Astrocyte (in vitro differentiated cells and primary cell): ENCODE data around the gene CDK3. TPM values are rescaled to one million over a fixed set of nuclear protein-coding genes. Genes with fewer than 3 reads are reported as not detected.
A peak's percentile ranks its signal among the peaks of the same experiment; 100 is the strongest.

Source experiments
- DNase-seq: peaks from one replicate; pipeline ENCODE4 v3.0.0-alpha.2; 2010; ENCODE audit warnings: low read depth
- FAIRE-seq: peaks from 2 replicates; lab custom pipeline; 2011; peaks lifted over from hg19 to GRCh38; lab: Jason Lieb, UNC
- H2AFZ ChIP-seq: 2 replicates; pipeline ENCODE4 v1.6.0; 2012; ENCODE audit warnings: low read depth, low read length, inconsistent platforms
- H3K27ac ChIP-seq: 2 replicates; pipeline ENCODE4 v1.5.1; 2011; ENCODE audit warnings: low read depth, low read length, inconsistent platforms
- H3K27me3 ChIP-seq: 2 replicates; pipeline ENCODE4 v1.6.0; 2011; ENCODE audit warnings: low read length, inconsistent platforms; ENCODE audit not compliant: insufficient read depth
- H3K36me3 ChIP-seq: 2 replicates; pipeline ENCODE4 v1.5.1; 2011; ENCODE audit warnings: low read length, inconsistent platforms; ENCODE audit not compliant: insufficient read depth
- H3K4me1 ChIP-seq: 2 replicates; pipeline ENCODE4 v1.5.1; 2011; ENCODE audit warnings: low read length, inconsistent platforms; ENCODE audit not compliant: insufficient read depth
- H3K4me2 ChIP-seq: 2 replicates; pipeline ENCODE4 v1.6.0; 2012; ENCODE audit warnings: low read length, inconsistent platforms
- H3K4me3 ChIP-seq: 2 replicates; pipeline ENCODE4 v1.5.1; 2011; ENCODE audit warnings: low read depth, mild to moderate bottlenecking, low read length, inconsistent platforms; ENCODE audit not compliant: insufficient read depth
- H3K79me2 ChIP-seq: 2 replicates; pipeline ENCODE4 v1.6.0; 2012; ENCODE audit warnings: mild to moderate bottlenecking, low read length, inconsistent platforms; ENCODE audit not compliant: insufficient read depth
- H3K9ac ChIP-seq: 2 replicates; pipeline ENCODE4 v1.6.0; 2012; ENCODE audit warnings: mild to moderate bottlenecking, low read length, inconsistent platforms
- H3K9me3 ChIP-seq: 2 replicates; pipeline ENCODE4 v1.5.1; 2012; ENCODE audit warnings: low read depth, mild to moderate bottlenecking, low read length, inconsistent platforms; ENCODE audit not compliant: insufficient read depth
- H4K20me1 ChIP-seq: 2 replicates; pipeline ENCODE4 v1.6.0; 2012; ENCODE audit warnings: low read length, inconsistent platforms; ENCODE audit not compliant: insufficient read depth
- H3K27ac Mint-ChIP-seq: one replicate; pipeline ENCODE4 v1.8.0; 2021; ENCODE audit warnings: mild to moderate bottlenecking, mixed read lengths; ENCODE audit not compliant: unreplicated experiment
- H3K27me3 Mint-ChIP-seq: one replicate; pipeline ENCODE4 v1.8.0; 2021; ENCODE audit warnings: low read depth, mixed read lengths; ENCODE audit not compliant: unreplicated experiment
- H3K36me3 Mint-ChIP-seq: one replicate; pipeline ENCODE4 v1.8.0; 2021; ENCODE audit warnings: low read depth, mixed read lengths; ENCODE audit not compliant: unreplicated experiment
- H3K4me1 Mint-ChIP-seq: one replicate; pipeline ENCODE4 v1.8.0; 2021; ENCODE audit warnings: low read depth, mixed read lengths; ENCODE audit not compliant: unreplicated experiment
- H3K4me3 Mint-ChIP-seq: one replicate; pipeline ENCODE4 v1.8.0; 2021; ENCODE audit warnings: mild to moderate bottlenecking, moderate library complexity, mixed read lengths; ENCODE audit not compliant: unreplicated experiment
- H3K9me3 Mint-ChIP-seq: one replicate; pipeline ENCODE4 v1.8.0; 2021; ENCODE audit warnings: mild to moderate bottlenecking, mixed read lengths; ENCODE audit not compliant: unreplicated experiment
- EZH2 ChIP-seq: IDR thresholded peaks from 2 replicates; pipeline ENCODE4 v1.6.1; 2012; ENCODE audit warnings: mild to moderate bottlenecking, low read length, inconsistent platforms; ENCODE audit not compliant: insufficient read depth
- total RNA-seq: library from RNA; stranded (reverse); gene quantifications from 2 replicates; pipeline ENCODE4 v1.2.1, GENCODE V29; 2021
- TF ChIP-seq, protein P1 (sequence below): IDR thresholded peaks from 2 replicates; pipeline ENCODE4 v1.5.1; 2011; ENCODE audit warnings: low read depth, mild to moderate bottlenecking, inconsistent platforms, low read length, moderate library complexity; ENCODE audit not compliant: insufficient read depth

The CDK3 gene
- total RNA-seq, 1 donor from 2014 or later = 5.0 TPM

DNA sequence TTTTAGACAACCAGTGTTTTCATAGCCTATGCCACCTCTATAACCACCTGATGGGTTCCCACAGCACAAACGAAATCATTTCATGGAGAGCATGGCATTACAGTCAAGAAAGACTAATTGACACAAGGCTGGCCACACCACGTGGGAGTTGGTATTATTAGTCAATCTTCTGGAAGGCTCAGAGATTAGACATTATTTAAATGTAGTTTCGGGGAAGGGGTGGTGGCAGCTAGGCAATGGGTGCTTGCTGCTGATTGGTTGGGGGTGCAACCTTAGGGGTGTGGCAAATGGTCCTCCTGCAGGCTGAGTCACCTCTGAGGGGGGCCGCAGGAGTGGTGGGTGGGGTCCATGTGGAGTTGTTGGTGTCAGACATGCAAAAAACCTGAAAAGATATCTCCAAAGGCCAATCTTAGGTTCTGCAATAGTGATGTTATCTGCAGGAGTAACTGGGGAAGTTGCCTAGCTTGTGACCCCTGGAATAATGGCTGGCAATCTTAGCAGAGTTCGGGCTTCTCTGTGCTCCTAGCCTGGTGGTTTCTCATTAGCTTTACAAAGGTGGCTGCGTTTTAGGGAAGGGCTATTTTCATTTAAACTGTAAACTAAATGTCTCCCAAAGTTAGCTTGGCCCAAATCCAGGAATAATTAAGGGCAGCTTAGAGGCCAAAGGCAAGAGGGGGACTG is 17.0 kb upstream of the CDK3 start:
- Mint-ChIP-seq H3K27ac (peak overlapping the region; percentile 37), H3K27me3 (no peaks in the 10 kb centered on the region), H3K4me1 (peaks cover 31% of the 10 kb centered on the region), H3K36me3 (peaks cover 3% of the 10 kb centered on the region), H3K4me3 (peak overlapping the region; percentile 6), H3K9me3 (no peaks in the 10 kb centered on the region)
- no peaks in the 10 kb centered on the region for H3K9me3 ChIP-seq
- H3K36me3 ChIP-seq = no peaks in the 10 kb centered on the region
- H2AFZ ChIP-seq = peak overlapping the region; percentile 27
- peaks cover 3% of the 10 kb centered on the region for H4K20me1 ChIP-seq
- no peak overlapping the region for H3K9ac ChIP-seq
- no peak for FAIRE-seq
- no peaks in the 10 kb centered on the region for H3K27me3 ChIP-seq
- H3K79me2 ChIP-seq = peaks cover 15% of the 10 kb centered on the region
- H3K27ac ChIP-seq = no peak overlapping the region
- peak overlapping the region; percentile 47 for H3K4me2 ChIP-seq
- peak; percentile 57 for DNase-seq
- peaks cover 25% of the 10 kb centered on the region for H3K4me1 ChIP-seq
- H3K4me3 ChIP-seq = no peak overlapping the region
- TF ChIP-seq, protein P1, sequence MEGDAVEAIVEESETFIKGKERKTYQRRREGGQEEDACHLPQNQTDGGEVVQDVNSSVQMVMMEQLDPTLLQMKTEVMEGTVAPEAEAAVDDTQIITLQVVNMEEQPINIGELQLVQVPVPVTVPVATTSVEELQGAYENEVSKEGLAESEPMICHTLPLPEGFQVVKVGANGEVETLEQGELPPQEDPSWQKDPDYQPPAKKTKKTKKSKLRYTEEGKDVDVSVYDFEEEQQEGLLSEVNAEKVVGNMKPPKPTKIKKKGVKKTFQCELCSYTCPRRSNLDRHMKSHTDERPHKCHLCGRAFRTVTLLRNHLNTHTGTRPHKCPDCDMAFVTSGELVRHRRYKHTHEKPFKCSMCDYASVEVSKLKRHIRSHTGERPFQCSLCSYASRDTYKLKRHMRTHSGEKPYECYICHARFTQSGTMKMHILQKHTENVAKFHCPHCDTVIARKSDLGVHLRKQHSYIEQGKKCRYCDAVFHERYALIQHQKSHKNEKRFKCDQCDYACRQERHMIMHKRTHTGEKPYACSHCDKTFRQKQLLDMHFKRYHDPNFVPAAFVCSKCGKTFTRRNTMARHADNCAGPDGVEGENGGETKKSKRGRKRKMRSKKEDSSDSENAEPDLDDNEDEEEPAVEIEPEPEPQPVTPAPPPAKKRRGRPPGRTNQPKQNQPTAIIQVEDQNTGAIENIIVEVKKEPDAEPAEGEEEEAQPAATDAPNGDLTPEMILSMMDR = no peak
- no peak for TF ChIP-seq EZH2

DNA sequence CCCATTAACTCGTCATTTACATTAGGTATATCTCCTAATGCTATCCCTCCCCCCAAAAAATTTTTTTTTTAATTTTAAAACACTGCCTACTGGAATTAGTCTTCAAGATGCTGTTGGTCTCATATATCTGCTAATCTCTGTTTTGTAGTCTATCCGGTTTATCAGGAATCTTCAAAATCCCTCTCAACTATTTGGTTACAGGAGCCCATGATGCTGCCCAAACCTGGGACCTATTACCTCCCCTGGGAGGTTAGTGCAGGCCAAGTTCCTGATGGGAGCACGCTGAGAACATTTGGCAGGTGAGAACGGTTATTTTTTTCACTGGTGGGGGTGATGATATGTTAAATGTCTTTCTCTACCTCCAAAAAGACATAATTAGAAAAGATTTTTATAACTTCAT is 14.7 kb upstream of the CDK3 start:
- peaks cover 3% of the 10 kb centered on the region for H3K36me3 Mint-ChIP-seq
- no peak overlapping the region for H3K4me2 ChIP-seq
- no peak for FAIRE-seq

More for the DNA sequence above, 14.7 kb upstream of the CDK3 start:
- H3K9me3 ChIP-seq = no peaks in the 10 kb centered on the region
- H2AFZ ChIP-seq = no peak overlapping the region
- H3K4me1 ChIP-seq = peaks cover 19% of the 10 kb centered on the region
- no peak for DNase-seq
- H3K36me3 ChIP-seq = no peaks in the 10 kb centered on the region
- Mint-ChIP-seq H3K4me1 (peaks cover 25% of the 10 kb centered on the region), H3K27ac (no peak overlapping the region), H3K27me3 (no peaks in the 10 kb centered on the region), H3K4me3 (no peak overlapping the region), H3K9me3 (no peaks in the 10 kb centered on the region)
- H4K20me1 ChIP-seq = peaks cover 3% of the 10 kb centered on the region
- peaks cover 7% of the 10 kb centered on the region for H3K79me2 ChIP-seq
- no peak overlapping the region for H3K9ac ChIP-seq
- no peak for TF ChIP-seq EZH2
- TF ChIP-seq, protein P1 = no peak
- H3K27me3 ChIP-seq = no peaks in the 10 kb centered on the region
- H3K27ac ChIP-seq = no peak overlapping the region
- H3K4me3 ChIP-seq = no peak overlapping the region
